ENCODE data around the gene TPM4.
A peak's percentile ranks its signal among the peaks of the same experiment; 100 is the strongest.
"Not testable (repeated sequence)": the region's sequence is repeated elsewhere in the genome, so short reads cannot be mapped to it uniquely, and the experiment has no call there.

Gene TPM4

GRCh38 chr19:16073988-16074387 is 2.3 kb upstream of the TPM4 start:
- DNase-seq (ENCODE audit: low spot score) = no peak

GRCh38 chr19:16074488-16075365 is 1.6 kb upstream of the TPM4 start:
- DNase-seq (ENCODE audit: low spot score) = no peak

- no peak for DNase-seq (ENCODE audit: low spot score)
Observed at GRCh38 chr19:16075430-16076153, 703 bp upstream of the TPM4 start.

- peak; percentile 36 for DNase-seq (ENCODE audit: low spot score)
Observed at GRCh38 chr19:16076958-16077611, 790 bp downstream of the TPM4 start.

GRCh38 chr19:16077984-16078758 is 1.9 kb downstream of the TPM4 start:
- peak; percentile 66 for DNase-seq (ENCODE audit: low spot score)

GRCh38 chr19:16078759-16079707 is 2.7 kb downstream of the TPM4 start:
- DNase-seq (ENCODE audit: low spot score) = peak; percentile 98

GRCh38 chr19:16084067-16084685 is 7.9 kb downstream of the TPM4 start:
- no peak for DNase-seq (ENCODE audit: low spot score)

GRCh38 chr19:16085115-16085514 is 8.8 kb downstream of the TPM4 start:
- no peak for DNase-seq (ENCODE audit: low spot score)

- not testable (repeated sequence) for DNase-seq (ENCODE audit: low spot score)
Observed at GRCh38 chr19:16087404-16087803, 11.1 kb downstream of the TPM4 start.

GRCh38 chr19:16087940-16088339 is 11.6 kb downstream of the TPM4 start:
- no peak for DNase-seq (ENCODE audit: low spot score)

- no peak for DNase-seq (ENCODE audit: low spot score)
Observed at GRCh38 chr19:16088351-16089009, 12.2 kb downstream of the TPM4 start.

GRCh38 chr19:16089010-16089846 is 12.9 kb downstream of the TPM4 start:
- no peak for DNase-seq (ENCODE audit: low spot score)

- DNase-seq (ENCODE audit: low spot score) = no peak
Observed at GRCh38 chr19:16091546-16092475, 15.5 kb downstream of the TPM4 start.

GRCh38 chr19:16094360-16095070 is 18.2 kb downstream of the TPM4 start:
- DNase-seq (ENCODE audit: low spot score) = no peak

GRCh38 chr19:16095071-16095571 is 18.8 kb downstream of the TPM4 start:
- no peak for DNase-seq (ENCODE audit: low spot score)

GRCh38 chr19:16096280-16096855 is 20.1 kb downstream of the TPM4 start:
- no peak for DNase-seq (ENCODE audit: low spot score)

GRCh38 chr19:16098416-16098768 is 22.1 kb downstream of the TPM4 start:
- DNase-seq (ENCODE audit: low spot score) = no peak

Measured in kidney capillary endothelial cell (primary cell).